PC-9 (cell line): ENCODE results near the gene TPX2. TPM values are rescaled to one million over a fixed set of nuclear protein-coding genes. Genes with fewer than 3 reads are reported as not detected.

Experiments
- BruUV-seq: library from RNA; stranded (reverse); fragments of 400-500 nt; replicated peaks from 2 replicates; lab custom pipeline; 2021; lab: Mats Ljungman, UMichigan
- CTCF ChIA-PET: fragments of 300-600 bp; sonication (Branson Sonifier 250); formaldehyde crosslinking; loops from one replicate; lab custom pipeline; 2022; ENCODE audit warnings: antibody characterized with exemption; lab: Charles Lee
- POLR2A ChIA-PET: fragments of 300-600 bp; sonication (Branson Sonifier 250); formaldehyde crosslinking; loops from one replicate; lab custom pipeline; 2022; ENCODE audit warnings: antibody characterized with exemption; ENCODE audit not compliant: unreplicated experiment; lab: Charles Lee
- DNase-seq, 2 experiments: peaks; one replicate each; pipeline versions ENCODE4 v3.0.0 to v3.0.0-alpha.2; 2015 to 2022; ENCODE audit warnings: mixed read lengths in 1 of 2
- H2AFZ ChIP-seq: fragments of 200-600 bp; sonication (generic); 2 replicates; pipeline ENCODE4 v1.8.1; 2017; ENCODE audit warnings: antibody characterized with exemption
- H3F3A ChIP-seq: fragments of 200-600 bp; sonication (generic); 2 replicates; pipeline ENCODE4 v1.8.1; 2017; ENCODE audit warnings: antibody characterized with exemption, mild to moderate bottlenecking, low read depth; ENCODE audit not compliant: insufficient read depth
- H3K27ac ChIP-seq: fragments of 200-600 bp; sonication (generic); 2 replicates; pipeline ENCODE4 v1.6.1; 2016; ENCODE audit warnings: mixed run types
- H3K27me3 ChIP-seq: fragments of 200-600 bp; sonication (generic); 2 replicates; pipeline ENCODE4 v1.6.1; 2016; ENCODE audit warnings: low read depth, mixed run types; ENCODE audit not compliant: insufficient read depth
- H3K36me3 ChIP-seq: fragments of 200-600 bp; sonication (generic); 2 replicates; pipeline ENCODE4 v1.6.1; 2016; ENCODE audit warnings: low read depth, mixed run types
- H3K4me1 ChIP-seq: fragments of 200-600 bp; sonication (generic); replicated peaks from 2 replicates; pipeline ENCODE4 v1.6.1; 2016; ENCODE audit warnings: mixed run types; ENCODE audit not compliant: insufficient read depth
- H3K4me2 ChIP-seq: fragments of 200-600 bp; sonication (generic); 2 replicates; pipeline ENCODE4 v1.6.1; 2017; ENCODE audit warnings: mixed run types
- H3K4me3 ChIP-seq: fragments of 200-600 bp; sonication (generic); 2 replicates; pipeline ENCODE4 v1.6.1; 2016; ENCODE audit warnings: mixed run types
- H3K79me2 ChIP-seq: fragments of 200-600 bp; sonication (generic); 2 replicates; pipeline ENCODE4 v1.6.1; 2017; ENCODE audit warnings: low read depth, mixed run types
- H3K9me2 ChIP-seq: fragments of 200-600 bp; sonication (generic); 2 replicates; pipeline ENCODE4 v1.8.1; 2017; ENCODE audit warnings: mild to moderate bottlenecking; ENCODE audit not compliant: insufficient read depth
- H3K9me3 ChIP-seq: fragments of 200-600 bp; sonication (generic); 2 replicates; pipeline ENCODE4 v1.8.1; 2016; ENCODE audit warnings: low read depth; ENCODE audit not compliant: insufficient read depth
- H4K20me1 ChIP-seq: fragments of 200-600 bp; sonication (generic); 2 replicates; pipeline ENCODE4 v1.8.1; 2017; ENCODE audit not compliant: insufficient read depth
- CTCF ChIP-seq: fragments of 200-600 bp; sonication (generic); conservative IDR thresholded peaks from 2 replicates; pipeline ENCODE4 v1.6.1; 2017; ENCODE audit warnings: mixed run types, antibody characterized with exemption, mild to moderate bottlenecking, moderate library complexity
- EZH2 ChIP-seq: fragments of 200-600 bp; sonication (generic); IDR thresholded peaks from 2 replicates; pipeline ENCODE4 v1.8.0; 2017; ENCODE audit warnings: antibody characterized with exemption, low read depth
- intact Hi-C: fragments of 100-400 bp; cut with micrococcal nuclease; formaldehyde crosslinking; loops from one replicate; pipeline ENCODE4 v1.10.0; 2022; ENCODE audit not compliant: unreplicated experiment
- total RNA-seq: library from RNA; stranded (reverse); gene quantifications from 2 replicates; pipeline ENCODE4 v1.2.3, GENCODE V29; 2021

The TPX2 gene
- total RNA-seq, 1 experiment from 2014 or later, result 164 TPM

DNA sequence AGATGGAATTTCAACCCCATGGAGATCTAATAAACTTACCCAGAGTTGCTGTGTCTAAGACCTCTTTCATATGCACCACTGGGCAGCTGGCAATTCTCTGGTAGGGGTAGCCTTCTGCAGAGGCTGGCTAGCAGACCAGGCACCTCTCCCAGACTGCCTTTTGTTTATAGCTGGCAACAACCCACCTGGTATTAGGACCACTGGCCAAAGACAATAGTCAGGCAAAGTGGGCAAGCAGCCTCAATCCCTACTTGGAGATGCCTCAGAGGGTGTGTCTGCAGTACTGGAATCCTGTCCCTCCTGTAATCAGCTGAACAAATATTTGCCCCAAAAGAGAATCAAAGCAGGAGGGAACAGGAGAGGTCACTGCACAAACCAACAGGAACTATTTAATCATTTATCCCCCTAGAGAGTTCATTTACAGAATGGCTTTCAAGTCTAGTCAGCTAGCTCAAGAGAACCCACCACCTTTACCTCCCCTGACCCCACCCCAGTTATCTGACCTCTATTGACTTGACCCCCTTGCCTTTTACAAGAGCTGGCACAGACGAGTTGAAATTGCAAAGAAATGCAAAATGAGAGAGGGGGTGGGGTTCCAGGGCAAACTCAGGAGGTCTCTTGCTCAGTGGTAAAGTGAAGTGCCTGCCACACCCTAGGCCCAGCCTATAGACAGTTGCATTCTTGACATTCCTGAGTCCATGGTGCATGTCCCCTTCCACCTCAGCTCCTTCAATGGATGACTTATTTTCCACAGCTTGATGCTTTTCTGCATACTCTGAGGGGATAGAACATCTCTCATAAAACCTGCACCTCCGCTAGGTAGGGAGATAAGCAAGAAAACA lies 19.2 kb upstream of the TPX2 start:
- H4K20me1 ChIP-seq, result no peaks in the 10 kb centered on the region
- no peaks in the 10 kb centered on the region for H3K9me3 ChIP-seq
- no peaks in the 10 kb centered on the region for H3K9me2 ChIP-seq
- peaks cover 69% of the 10 kb centered on the region for H3F3A ChIP-seq
- H3K36me3 ChIP-seq, result peaks cover 48% of the 10 kb centered on the region
- H3K4me3 ChIP-seq, result peak overlapping the region; percentile 88
- TF ChIP-seq CTCF (no peak), EZH2 (no peak)
- DNase-seq, result peak; percentile 82 to 94
- H3K4me2 ChIP-seq, result peak overlapping the region; percentile 97
- intact Hi-C loops, result loop anchor here (1.0 kb wide), 4 partner anchors 8 to 42 kb away; no protein-coding TSS in a partner anchor
- H3K27me3 ChIP-seq, result no peaks in the 10 kb centered on the region
- H2AFZ ChIP-seq, result no peak overlapping the region
- ChIA-PET CTCF (interaction anchor here (0.7 to 2.4 kb wide), 6 partner anchors 9 to 86 kb away, joined by 3 to 14 read pairs (median 8); no protein-coding TSS in a partner anchor), POLR2A (interaction anchor here (0.5 to 2.3 kb wide), 14 partner anchors 11 to 1204 kb away, joined by 3 to 13 read pairs (median 4); no protein-coding TSS in a partner anchor)
- no TSS peak for BruUV-seq
- H3K27ac ChIP-seq, result peak overlapping the region; percentile 99
- peaks cover 84% of the 10 kb centered on the region for H3K79me2 ChIP-seq
- H3K4me1 ChIP-seq, result peaks cover 42% of the 10 kb centered on the region

DNA sequence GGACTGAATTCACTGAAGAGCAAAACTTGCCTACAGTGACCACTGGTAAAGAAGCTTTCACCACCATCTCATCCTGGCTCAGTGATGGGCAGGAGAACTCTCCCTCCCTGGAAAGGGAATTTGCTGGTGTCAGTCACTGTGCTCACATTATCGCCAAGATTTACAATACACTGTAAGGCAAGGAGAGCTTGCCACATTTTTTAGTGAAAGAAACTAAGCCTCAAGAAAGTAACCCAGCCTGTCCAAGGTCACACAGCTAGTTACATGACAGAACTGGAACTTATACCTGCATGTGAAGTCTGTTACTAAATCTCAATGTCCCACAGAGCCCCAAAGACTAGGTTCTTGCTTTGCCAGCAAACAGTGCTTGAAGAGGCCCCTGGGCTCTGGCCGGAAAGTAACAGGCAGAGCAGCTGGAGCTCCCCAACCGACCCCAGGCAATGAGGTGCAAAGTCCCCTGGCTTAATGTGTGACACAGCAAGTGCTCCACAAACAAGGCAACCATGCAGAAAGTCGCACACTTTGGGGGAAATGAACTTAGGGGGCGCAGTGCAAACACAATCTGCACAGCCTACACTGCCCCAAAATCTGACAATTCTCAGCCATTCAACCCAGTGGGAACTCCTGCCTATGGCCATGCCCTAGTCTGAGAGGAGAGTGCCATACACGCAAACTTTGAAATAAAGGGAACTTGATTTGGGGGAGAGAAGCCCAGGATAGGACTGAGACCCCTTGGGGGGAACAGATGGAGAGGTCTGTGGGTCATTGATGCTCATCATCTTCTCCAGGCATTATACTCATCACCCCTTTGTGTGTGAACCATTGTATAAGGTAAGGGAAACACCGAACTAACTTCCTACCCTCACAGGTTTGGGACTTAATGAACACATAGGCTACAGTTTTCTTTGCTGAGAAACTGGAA lies 18.3 kb upstream of the TPX2 start:
- H3K4me3 ChIP-seq, result peak overlapping the region; percentile 88
- ChIA-PET CTCF (interaction anchor here (0.6 to 3.6 kb wide), 6 partner anchors 15 to 87 kb away, joined by 7 to 112 read pairs (median 10); no protein-coding TSS in a partner anchor), POLR2A (interaction anchor here (0.6 to 2.3 kb wide), 8 partner anchors 12 to 148 kb away, joined by 3 to 13 read pairs (median 4); no protein-coding TSS in a partner anchor)
- H2AFZ ChIP-seq, result no peak overlapping the region
- peak overlapping the region; percentile 99 for H3K27ac ChIP-seq
- peaks cover 66% of the 10 kb centered on the region for H3F3A ChIP-seq
- peaks cover 34% of the 10 kb centered on the region for H3K4me1 ChIP-seq
- H3K9me2 ChIP-seq, result no peaks in the 10 kb centered on the region
- intact Hi-C loops, result loop anchor here (1.0 kb wide), 1 partner anchor 8 kb away; no protein-coding TSS in a partner anchor
- no peaks in the 10 kb centered on the region for H3K27me3 ChIP-seq
- H3K36me3 ChIP-seq, result peaks cover 41% of the 10 kb centered on the region
- peak overlapping the region; percentile 97 for H3K4me2 ChIP-seq
- no peaks in the 10 kb centered on the region for H4K20me1 ChIP-seq
- DNase-seq, result no peak
- H3K79me2 ChIP-seq, result peaks cover 75% of the 10 kb centered on the region
- no peaks in the 10 kb centered on the region for H3K9me3 ChIP-seq
- TSS peak; percentile 53 for BruUV-seq
- TF ChIP-seq CTCF, result no peak
- TF ChIP-seq EZH2, result no peak
